Measurements from ENCODE around the gene POLE4. TPM values are rescaled to one million over a fixed set of nuclear protein-coding genes. Genes with fewer than 3 reads are reported as not detected.

Gene POLE4
- total and polyA plus RNA-seq, 4 donors = 6.5 to 115 (median 23.9) TPM

- TF ChIP-seq EGR1 (IDR thresholded peaks at IDR 0.05; ENCODE audit: low read depth in 2 of 2) (no peak), RXRA (IDR thresholded peaks at IDR 0.05) (peak; percentile 35 to 46), HNF4A (conservative IDR thresholded peaks at IDR 0.05) (peak; percentile 69 to 83), NR2F2 (IDR thresholded peaks at IDR 0.05) (no peak)
- H3K4me1 ChIP-seq (ENCODE audit: control insufficient read depth in 4 of 4, insufficient read depth in 4 of 4, low read length in 3 of 4) = peaks cover 0 to 4% (median 0%) of the 10 kb centered on the region in 4 donors
- H3K9me3 ChIP-seq (ENCODE audit: control insufficient read depth in 4 of 4, low read length in 3 of 4) = peaks cover 0 to 4% (median 3%) of the 10 kb centered on the region in 4 donors
- H3K36me3 ChIP-seq (ENCODE audit: control insufficient read depth in 4 of 4, insufficient read depth in 3 of 4, low read depth in 1 of 4, low read length in 3 of 4) = no peaks in the 10 kb centered on the region
- no peak overlapping the region for H3K4me3 ChIP-seq (ENCODE audit: low read depth in 1 of 3, low read length in 3 of 3)
- no peak overlapping the region for H3K9ac ChIP-seq (ENCODE audit: low read depth in 1 of 2, low read length in 2 of 2)
- no peak for DNase-seq (ENCODE audit: low spot score)
- WGBS = 34% methylated on average over 2 of the region's 2 CpGs
- no peak overlapping the region for H3K27ac ChIP-seq (ENCODE audit: low read depth in 1 of 2, low read length in 2 of 2)
- no peaks in the 10 kb centered on the region for H3K27me3 ChIP-seq (ENCODE audit: control insufficient read depth in 4 of 4, insufficient read depth in 4 of 4, low read length in 3 of 4)
Measured at GRCh38 chr2:75003276-75003675, 44.8 kb downstream of the POLE4 start.

- H3K36me3 ChIP-seq (ENCODE audit: control insufficient read depth in 4 of 4, insufficient read depth in 3 of 4, low read depth in 1 of 4, low read length in 3 of 4) = no peaks in the 10 kb centered on the region
- no peak for TF ChIP-seq RAD21 (IDR thresholded peaks at IDR 0.05)
- no peak for TF ChIP-seq YY1 (IDR thresholded peaks at IDR 0.05)
- no peak for TF ChIP-seq EGR1 (IDR thresholded peaks at IDR 0.05; ENCODE audit: low read depth in 2 of 2)
- no peak for TF ChIP-seq FOXA1 (IDR thresholded peaks at IDR 0.05)
- H3K27ac ChIP-seq (ENCODE audit: low read depth in 1 of 2, low read length in 2 of 2) = no peak overlapping the region
- H3K4me1 ChIP-seq (ENCODE audit: control insufficient read depth in 4 of 4, insufficient read depth in 4 of 4, low read length in 3 of 4) = peaks cover 0 to 4% (median 0%) of the 10 kb centered on the region in 4 donors
- DNase-seq (ENCODE audit: low spot score) = no peak
- H3K9ac ChIP-seq (ENCODE audit: low read depth in 1 of 2, low read length in 2 of 2) = no peak overlapping the region
- H3K27me3 ChIP-seq (ENCODE audit: control insufficient read depth in 4 of 4, insufficient read depth in 4 of 4, low read length in 3 of 4) = no peaks in the 10 kb centered on the region
- H3K4me3 ChIP-seq (ENCODE audit: low read depth in 1 of 3, low read length in 3 of 3) = no peak overlapping the region
- peaks cover 0 to under 1% (median 0%) of the 10 kb centered on the region in 4 donors for H3K9me3 ChIP-seq (ENCODE audit: control insufficient read depth in 4 of 4, low read length in 3 of 4)
- WGBS = 70% methylated on average over 2 of the region's 2 CpGs
Measured at GRCh38 chr2:75003773-75004172, 45.3 kb downstream of the POLE4 start.

GRCh38 chr2:75006041-75006440 is 47.6 kb downstream of the POLE4 start:
- Histone ChIP-seq H3K27ac (ENCODE audit: low read depth in 1 of 2, low read length in 2 of 2) (no peak overlapping the region), H3K9me3 (ENCODE audit: control insufficient read depth in 4 of 4, low read length in 3 of 4) (no peaks in the 10 kb centered on the region), H3K27me3 (ENCODE audit: control insufficient read depth in 4 of 4, insufficient read depth in 4 of 4, low read length in 3 of 4) (no peaks in the 10 kb centered on the region), H3K4me1 (ENCODE audit: control insufficient read depth in 4 of 4, insufficient read depth in 4 of 4, low read length in 3 of 4) (peaks cover 0 to 4% (median 0%) of the 10 kb centered on the region in 4 donors), H3K4me3 (ENCODE audit: low read depth in 1 of 3, low read length in 3 of 3) (no peak overlapping the region), H3K9ac (ENCODE audit: low read depth in 1 of 2, low read length in 2 of 2) (no peak overlapping the region), H3K36me3 (ENCODE audit: control insufficient read depth in 4 of 4, insufficient read depth in 3 of 4, low read depth in 1 of 4, low read length in 3 of 4) (no peaks in the 10 kb centered on the region)
- TF ChIP-seq HNF4A (conservative IDR thresholded peaks at IDR 0.05) (no peak), SP1 (IDR thresholded peaks at IDR 0.05) (no peak), TAF1 (conservative IDR thresholded peaks at IDR 0.05) (no peak), HNF4G (IDR thresholded peaks at IDR 0.05) (no peak), YY1 (IDR thresholded peaks at IDR 0.05) (no peak)
- no peak for DNase-seq (ENCODE audit: low spot score)

- no peak overlapping the region for H3K4me3 ChIP-seq (ENCODE audit: low read depth in 1 of 3, low read length in 3 of 3)
Measured at GRCh38 chr2:75007061-75007460, 48.6 kb downstream of the POLE4 start.

More at GRCh38 chr2:75007061-75007460, 48.6 kb downstream of the POLE4 start:
- Histone ChIP-seq H3K9ac (ENCODE audit: low read depth in 1 of 2, low read length in 2 of 2) (no peak overlapping the region), H3K9me3 (ENCODE audit: control insufficient read depth in 4 of 4, low read length in 3 of 4) (no peaks in the 10 kb centered on the region), H3K4me1 (ENCODE audit: control insufficient read depth in 4 of 4, insufficient read depth in 4 of 4, low read length in 3 of 4) (peaks cover 0 to 4% (median 0%) of the 10 kb centered on the region in 4 donors), H3K27ac (ENCODE audit: low read depth in 1 of 2, low read length in 2 of 2) (no peak overlapping the region), H3K36me3 (ENCODE audit: control insufficient read depth in 4 of 4, insufficient read depth in 3 of 4, low read depth in 1 of 4, low read length in 3 of 4) (no peaks in the 10 kb centered on the region), H3K27me3 (ENCODE audit: control insufficient read depth in 4 of 4, insufficient read depth in 4 of 4, low read length in 3 of 4) (no peaks in the 10 kb centered on the region)
- no peak for TF ChIP-seq MAX (IDR thresholded peaks at IDR 0.05)
- no peak for TF ChIP-seq EGR1 (IDR thresholded peaks at IDR 0.05; ENCODE audit: low read depth in 2 of 2)
- no peak for TF ChIP-seq SP1 (IDR thresholded peaks at IDR 0.05)
- no peak for TF ChIP-seq REST (IDR thresholded peaks at IDR 0.05)
- no peak for TF ChIP-seq RXRA (IDR thresholded peaks at IDR 0.05)
- no peak for TF ChIP-seq HNF4A (conservative IDR thresholded peaks at IDR 0.05)
- DNase-seq (ENCODE audit: low spot score) = no peak
- 95% methylated on average over 4 of the region's 4 CpGs for WGBS

Measured in liver (tissue), 9 donors.